ENCODE results near the gene TMEM185A.
"Not testable (repeated sequence)": the region's sequence is repeated elsewhere in the genome, so short reads cannot be mapped to it uniquely, and the experiment has no call there.

The TMEM185A gene

GRCh38 chrX:149573456-149573855 is 58.1 kb downstream of the TMEM185A start:
- not testable (repeated sequence) for H4K20me1 ChIP-seq (ENCODE audit: insufficient read depth); H3K9ac ChIP-seq; H3K79me2 ChIP-seq (ENCODE audit: insufficient read depth, low read depth); H3K36me3 ChIP-seq (ENCODE audit: insufficient read depth); H2AFZ ChIP-seq (ENCODE audit: low read depth); H3K27ac ChIP-seq; H3K4me2 ChIP-seq; H3K27me3 ChIP-seq (ENCODE audit: insufficient read depth, low read depth); H3K4me3 ChIP-seq (IDR thresholded peaks at IDR 0.05; ENCODE audit: insufficient read depth, low read depth, low read length); H3K4me1 ChIP-seq (ENCODE audit: low read depth, poor library complexity, severe bottlenecking)

DNA sequence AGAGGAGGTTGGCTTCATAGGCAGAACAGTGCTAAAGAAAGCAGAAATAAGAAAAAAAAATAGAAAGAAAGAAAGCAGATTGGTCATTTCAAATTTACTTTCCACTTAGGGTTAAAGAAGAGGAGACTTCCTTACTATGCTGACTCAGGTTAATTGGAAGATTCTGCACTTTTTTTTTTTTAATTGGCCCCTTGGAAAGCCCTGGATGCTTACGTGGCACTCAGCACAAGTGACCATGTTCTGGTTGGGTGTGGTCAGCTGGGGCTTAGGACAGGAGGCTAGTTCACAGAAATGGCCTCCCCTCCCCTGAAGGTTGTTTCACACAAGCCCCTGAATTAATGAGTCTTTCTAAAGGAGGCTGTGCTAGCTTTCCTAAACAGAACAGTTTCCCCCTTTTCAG is 58.8 kb downstream of the TMEM185A start:
- Histone ChIP-seq H3K4me1 (ENCODE audit: low read depth, poor library complexity, severe bottlenecking) (peaks cover 5% of the 10 kb centered on the region), H3K27me3 (ENCODE audit: insufficient read depth, low read depth) (no peaks in the 10 kb centered on the region), H3K4me3 (IDR thresholded peaks at IDR 0.05; ENCODE audit: insufficient read depth, low read depth, low read length) (no peak overlapping the region), H3K27ac (no peak overlapping the region), H3K9ac (no peak overlapping the region), H3K36me3 (ENCODE audit: insufficient read depth) (no peaks in the 10 kb centered on the region), H4K20me1 (ENCODE audit: insufficient read depth) (no peaks in the 10 kb centered on the region), H3K4me2 (no peak overlapping the region), H2AFZ (ENCODE audit: low read depth) (no peak overlapping the region), H3K79me2 (ENCODE audit: insufficient read depth, low read depth) (no peaks in the 10 kb centered on the region)
- no peak for TF ChIP-seq CTCF (conservative IDR thresholded peaks at IDR 0.05; ENCODE audit: low read depth, low read length)

DNA sequence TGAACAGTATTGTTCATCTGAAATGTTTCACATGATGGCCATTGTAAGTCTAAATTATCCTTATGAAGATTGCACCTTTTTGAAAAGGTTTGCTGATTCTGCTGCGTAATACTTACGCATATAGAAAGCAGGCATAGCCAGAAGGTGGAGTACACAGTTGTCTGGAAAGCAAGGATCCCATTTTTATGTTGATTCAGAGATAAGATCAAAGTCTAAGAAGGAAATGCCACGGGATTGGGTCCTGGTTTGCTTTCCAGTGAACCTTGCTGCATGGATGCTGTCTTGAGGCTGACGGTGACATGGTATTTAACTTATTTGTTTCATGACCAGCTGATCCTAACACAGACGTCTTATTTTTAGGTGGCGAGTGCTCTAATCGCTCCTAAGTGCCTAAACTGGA is 59.8 kb downstream of the TMEM185A start:
- no peak overlapping the region for H2AFZ ChIP-seq (ENCODE audit: low read depth)
- no peak for TF ChIP-seq CTCF (conservative IDR thresholded peaks at IDR 0.05; ENCODE audit: low read depth, low read length)

DNA sequence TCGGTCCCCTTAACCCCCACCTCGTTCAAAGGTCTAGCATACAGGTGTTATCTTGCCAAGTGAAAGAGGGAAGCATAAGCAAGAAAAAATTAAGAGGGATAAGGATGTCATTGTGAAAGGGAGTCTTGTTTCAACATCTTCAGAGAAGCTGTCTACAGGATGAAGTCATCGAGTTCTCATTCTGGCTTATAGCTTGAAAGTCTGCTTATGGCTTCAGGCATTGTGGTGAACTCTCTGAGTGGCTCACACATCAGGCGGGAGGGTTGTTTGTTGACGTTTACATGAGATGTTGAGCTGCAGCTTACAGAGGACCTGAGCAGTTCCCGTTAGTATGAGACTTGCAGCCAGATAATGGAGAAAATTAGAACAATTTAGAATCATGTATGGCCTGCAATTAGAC is 60.9 kb downstream of the TMEM185A start:
- Histone ChIP-seq H2AFZ (ENCODE audit: low read depth) (no peak overlapping the region), H3K79me2 (ENCODE audit: insufficient read depth, low read depth) (no peaks in the 10 kb centered on the region), H3K9ac (no peak overlapping the region), H3K36me3 (ENCODE audit: insufficient read depth) (no peaks in the 10 kb centered on the region), H3K4me1 (ENCODE audit: low read depth, poor library complexity, severe bottlenecking) (peaks cover 5% of the 10 kb centered on the region), H3K4me3 (IDR thresholded peaks at IDR 0.05; ENCODE audit: insufficient read depth, low read depth, low read length) (no peak overlapping the region), H3K4me2 (no peak overlapping the region), H3K27me3 (ENCODE audit: insufficient read depth, low read depth) (no peaks in the 10 kb centered on the region), H4K20me1 (ENCODE audit: insufficient read depth) (no peaks in the 10 kb centered on the region), H3K27ac (no peak overlapping the region)
- TF ChIP-seq CTCF (conservative IDR thresholded peaks at IDR 0.05; ENCODE audit: low read depth, low read length), result no peak

More for the DNA sequence above, 59.8 kb downstream of the TMEM185A start:
- H3K9ac ChIP-seq, result no peak overlapping the region
- H3K36me3 ChIP-seq (ENCODE audit: insufficient read depth), result no peaks in the 10 kb centered on the region
- H4K20me1 ChIP-seq (ENCODE audit: insufficient read depth), result no peaks in the 10 kb centered on the region
- no peaks in the 10 kb centered on the region for H3K27me3 ChIP-seq (ENCODE audit: insufficient read depth, low read depth)
- H3K27ac ChIP-seq, result no peak overlapping the region
- H3K4me3 ChIP-seq (IDR thresholded peaks at IDR 0.05; ENCODE audit: insufficient read depth, low read depth, low read length), result no peak overlapping the region
- H3K4me2 ChIP-seq, result no peak overlapping the region
- H3K79me2 ChIP-seq (ENCODE audit: insufficient read depth, low read depth), result no peaks in the 10 kb centered on the region
- H3K4me1 ChIP-seq (ENCODE audit: low read depth, poor library complexity, severe bottlenecking), result peaks cover 5% of the 10 kb centered on the region

DNA sequence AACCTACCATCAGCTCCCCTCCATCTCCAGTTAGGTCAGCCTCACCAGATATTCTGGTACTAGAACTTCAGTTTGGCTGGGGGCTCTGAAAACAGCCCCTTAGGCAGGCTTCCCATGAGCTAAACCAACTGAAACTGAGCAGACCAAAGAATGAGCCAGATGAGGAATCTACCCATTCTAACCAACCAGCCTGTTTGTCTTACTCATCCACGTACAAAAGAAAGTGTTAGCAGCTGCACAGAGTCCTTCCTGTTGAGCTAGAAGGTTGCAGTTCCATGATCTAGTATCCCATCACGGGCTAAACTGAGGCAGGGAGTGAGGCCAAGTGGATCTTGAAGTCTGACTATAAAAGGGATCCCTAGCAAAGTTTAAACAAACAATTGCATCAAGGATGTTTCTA is 61.8 kb downstream of the TMEM185A start:
- Histone ChIP-seq H3K27ac (no peak overlapping the region), H3K4me3 (IDR thresholded peaks at IDR 0.05; ENCODE audit: insufficient read depth, low read depth, low read length) (no peak overlapping the region), H4K20me1 (ENCODE audit: insufficient read depth) (no peaks in the 10 kb centered on the region), H3K27me3 (ENCODE audit: insufficient read depth, low read depth) (no peaks in the 10 kb centered on the region), H2AFZ (ENCODE audit: low read depth) (no peak overlapping the region), H3K36me3 (ENCODE audit: insufficient read depth) (no peaks in the 10 kb centered on the region), H3K4me1 (ENCODE audit: low read depth, poor library complexity, severe bottlenecking) (peaks cover 5% of the 10 kb centered on the region), H3K79me2 (ENCODE audit: insufficient read depth, low read depth) (no peaks in the 10 kb centered on the region), H3K9ac (no peak overlapping the region), H3K4me2 (no peak overlapping the region)
- TF ChIP-seq CTCF (conservative IDR thresholded peaks at IDR 0.05; ENCODE audit: low read depth, low read length), result no peak
